HG02571 (cell line): ENCODE data around the gene HEXIM2.

Source experiments
- ATAC-seq: cut with Tn5 transposase; IDR thresholded peaks from one replicate; pipeline ENCODE4 v1.9.1; 2021; ENCODE audit warnings: mild to moderate bottlenecking, moderate library complexity; ENCODE audit not compliant: unreplicated experiment

HEXIM2 gene

GRCh38 chr17:45143767-45144198, 17.9 kb upstream of the HEXIM2 start:
- no peak for ATAC-seq

- no peak for ATAC-seq
These were observed 17.3 kb upstream of the HEXIM2 start for GRCh38 chr17:45144199-45145034.

- ATAC-seq = no peak
These were observed 16.7 kb upstream of the HEXIM2 start for GRCh38 chr17:45145035-45145389.

- no peak for ATAC-seq
These were observed 15.5 kb upstream of the HEXIM2 start for GRCh38 chr17:45146166-45146565.

GRCh38 chr17:45146592-45146889, 15.1 kb upstream of the HEXIM2 start:
- ATAC-seq = no peak

GRCh38 chr17:45146890-45147580, 14.6 kb upstream of the HEXIM2 start:
- ATAC-seq = no peak

- no peak for ATAC-seq
These were observed 14.0 kb upstream of the HEXIM2 start for GRCh38 chr17:45147581-45148182.

- peak; percentile 62 for ATAC-seq
These were observed 13.3 kb upstream of the HEXIM2 start, which contains the start of gene HEXIM1 for GRCh38 chr17:45148183-45149036. HEXIM1 (plus strand) TSS chr17:45148475; CDS start chr17:45149191, 716 bp downstream.

GRCh38 chr17:45149037-45149668, 12.5 kb upstream of the HEXIM2 start:
- no peak for ATAC-seq

- no peak for ATAC-seq
These were observed 11.7 kb upstream of the HEXIM2 start for GRCh38 chr17:45149669-45150664.

GRCh38 chr17:45150911-45151809, 10.5 kb upstream of the HEXIM2 start:
- ATAC-seq = no peak

GRCh38 chr17:45155029-45155428, 6.6 kb upstream of the HEXIM2 start:
- ATAC-seq = no peak

- no peak for ATAC-seq
These were observed 6.2 kb upstream of the HEXIM2 start for GRCh38 chr17:45155483-45155882.

- no peak for ATAC-seq
These were observed 5.4 kb upstream of the HEXIM2 start for GRCh38 chr17:45156242-45156641.

- ATAC-seq = peak; percentile 18
These were observed 1.0 kb upstream of the HEXIM2 start for GRCh38 chr17:45160447-45161287.

- ATAC-seq = no peak
These were observed 481 bp downstream of the HEXIM2 start for GRCh38 chr17:45162025-45162687.

GRCh38 chr17:45164734-45165269, 3.1 kb downstream of the HEXIM2 start:
- ATAC-seq = no peak
